ENCODE measurements around the gene ACOXL. TPM values are rescaled to one million over a fixed set of nuclear protein-coding genes. Genes with fewer than 3 reads are reported as not detected.
A peak's percentile ranks its signal among the peaks of the same experiment; 100 is the strongest.

The ACOXL gene
- total and polyA plus RNA-seq, 9 donors, result 0.08 to 0.56 (median 0.19) TPM

DNA sequence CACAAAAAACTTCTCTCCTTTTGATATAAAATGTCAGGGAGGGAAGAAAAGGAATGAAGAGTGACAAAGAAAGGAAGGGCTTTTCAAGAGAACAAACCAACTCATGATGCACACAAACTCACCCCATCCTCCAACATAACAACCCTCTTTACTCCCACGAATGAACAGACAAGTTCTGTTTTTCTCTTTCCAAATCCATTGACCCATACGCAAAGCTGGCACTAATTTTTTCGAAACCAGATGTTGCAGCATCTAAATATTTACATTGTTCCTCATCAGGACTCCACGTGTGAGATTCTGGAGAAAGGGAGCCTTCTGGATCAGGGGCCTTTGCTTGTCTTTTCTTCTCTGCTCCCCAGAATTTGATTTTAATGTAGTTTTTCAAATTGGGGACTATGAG lies 245.0 kb downstream of the ACOXL start:
- no peaks in the 10 kb centered on the region for H3K27me3 ChIP-seq (ENCODE audit: control insufficient read depth, insufficient read depth, low read length)
- H3K4me1 ChIP-seq (ENCODE audit: control insufficient read depth, insufficient read depth, low read length), result no peaks in the 10 kb centered on the region
- H3K4me3 ChIP-seq (ENCODE audit: low read length), result no peak overlapping the region
- 81% methylated on average over 2 of the region's 4 CpGs for WGBS (ENCODE audit: insufficient coverage)
- H3K27ac ChIP-seq (ENCODE audit: low read length), result no peak overlapping the region
- DNase-seq, result no peak
- no peaks in the 10 kb centered on the region for H3K36me3 ChIP-seq (ENCODE audit: control insufficient read depth, insufficient read depth, low read length)
- H3K9me3 ChIP-seq (replicated peaks; ENCODE audit: control insufficient read depth, low read depth, low read length), result no peaks in the 10 kb centered on the region

DNA sequence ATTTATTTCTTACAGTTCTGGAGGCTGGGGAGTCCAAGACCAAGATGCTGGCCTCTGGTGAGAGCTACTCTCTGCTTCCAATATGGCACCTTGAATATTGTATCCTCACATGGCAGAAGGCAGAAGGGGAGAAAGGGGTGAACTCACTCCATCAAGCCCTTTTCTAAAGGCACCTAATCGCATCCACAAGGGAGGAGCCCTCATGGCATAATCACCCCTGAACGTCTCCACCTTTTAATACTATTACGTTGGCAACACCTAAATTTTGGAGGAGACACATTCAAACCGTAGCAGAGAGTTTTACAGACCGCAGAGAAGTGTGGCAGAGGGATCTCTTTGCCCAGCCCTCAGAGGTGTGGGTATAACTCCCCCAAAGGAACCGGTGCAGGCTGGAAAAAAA lies 245.8 kb downstream of the ACOXL start:
- no peaks in the 10 kb centered on the region for H3K27me3 ChIP-seq (ENCODE audit: control insufficient read depth, insufficient read depth, low read length)
- DNase-seq, result no peak
- 80% methylated on average over 1 of the region's 6 CpGs for WGBS (ENCODE audit: insufficient coverage)
- no peaks in the 10 kb centered on the region for H3K4me1 ChIP-seq (ENCODE audit: control insufficient read depth, insufficient read depth, low read length)
- H3K9me3 ChIP-seq (replicated peaks; ENCODE audit: control insufficient read depth, low read depth, low read length), result no peaks in the 10 kb centered on the region
- H3K27ac ChIP-seq (ENCODE audit: low read length), result no peak overlapping the region
- no peak overlapping the region for H3K4me3 ChIP-seq (ENCODE audit: low read length)
- no peaks in the 10 kb centered on the region for H3K36me3 ChIP-seq (ENCODE audit: control insufficient read depth, insufficient read depth, low read length)

- H3K4me1 ChIP-seq (ENCODE audit: control insufficient read depth, insufficient read depth, low read length), result no peaks in the 10 kb centered on the region
- no peak overlapping the region for H3K4me3 ChIP-seq (ENCODE audit: low read length)
- WGBS (ENCODE audit: insufficient coverage), result 55% methylated on average over 8 of the region's 12 CpGs
- no peaks in the 10 kb centered on the region for H3K9me3 ChIP-seq (replicated peaks; ENCODE audit: control insufficient read depth, low read depth, low read length)
- DNase-seq, result peak; percentile 47
- no peaks in the 10 kb centered on the region for H3K27me3 ChIP-seq (ENCODE audit: control insufficient read depth, insufficient read depth, low read length)
- no peaks in the 10 kb centered on the region for H3K36me3 ChIP-seq (ENCODE audit: control insufficient read depth, insufficient read depth, low read length)
- no peak overlapping the region for H3K27ac ChIP-seq (ENCODE audit: low read length)
These were observed 246.5 kb downstream of the ACOXL start for GRCh38 chr2:110978756-110979470.

DNA sequence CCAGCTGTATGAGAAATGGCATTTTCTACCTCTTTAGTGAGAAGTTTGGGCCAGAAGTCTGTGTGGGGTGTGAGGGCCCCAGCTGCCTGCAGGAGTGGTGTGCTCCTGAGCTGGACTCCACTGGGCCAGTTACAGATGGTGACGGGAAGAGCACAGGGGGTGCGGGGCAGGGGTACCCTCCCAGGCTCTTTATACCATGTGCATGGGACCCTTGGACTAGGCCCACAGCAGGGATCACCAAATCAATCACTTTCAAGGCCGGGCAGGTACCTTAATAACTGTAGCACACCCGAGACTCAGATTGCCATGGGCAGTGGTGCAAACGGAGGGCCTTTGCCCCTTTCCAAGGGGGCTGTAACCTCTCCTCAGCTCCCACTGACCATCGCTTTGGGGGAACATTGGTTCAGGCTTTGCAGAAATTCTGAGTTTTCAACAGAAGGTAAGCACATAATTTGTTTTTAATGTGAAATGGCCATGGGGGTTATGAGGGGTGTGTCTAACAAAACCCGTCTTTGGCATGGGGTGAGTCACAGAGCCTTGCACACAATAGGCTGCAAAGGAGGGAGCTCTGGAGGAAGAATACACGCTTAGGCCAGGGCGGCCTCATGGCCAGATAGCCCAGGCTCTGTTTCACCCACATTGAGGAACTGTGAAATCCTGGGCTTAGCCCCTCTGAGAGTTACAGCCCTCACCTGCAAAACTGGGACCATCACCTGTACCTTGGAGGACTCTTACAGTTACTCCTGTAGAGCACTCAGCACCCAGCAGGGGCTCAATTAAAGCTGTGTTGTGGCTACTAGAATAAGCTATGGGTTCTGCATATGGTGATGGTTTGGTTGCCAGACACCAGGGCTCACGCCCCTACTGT lies 247.3 kb downstream of the ACOXL start:
- no peak for DNase-seq
- Histone ChIP-seq H3K27me3 (ENCODE audit: control insufficient read depth, insufficient read depth, low read length) (no peaks in the 10 kb centered on the region), H3K36me3 (ENCODE audit: control insufficient read depth, insufficient read depth, low read length) (no peaks in the 10 kb centered on the region), H3K27ac (ENCODE audit: low read length) (no peak overlapping the region), H3K4me1 (ENCODE audit: control insufficient read depth, insufficient read depth, low read length) (no peaks in the 10 kb centered on the region), H3K4me3 (ENCODE audit: low read length) (no peak overlapping the region), H3K9me3 (replicated peaks; ENCODE audit: control insufficient read depth, low read depth, low read length) (no peaks in the 10 kb centered on the region)
- 88% methylated on average over 6 of the region's 10 CpGs for WGBS (ENCODE audit: insufficient coverage)

DNA sequence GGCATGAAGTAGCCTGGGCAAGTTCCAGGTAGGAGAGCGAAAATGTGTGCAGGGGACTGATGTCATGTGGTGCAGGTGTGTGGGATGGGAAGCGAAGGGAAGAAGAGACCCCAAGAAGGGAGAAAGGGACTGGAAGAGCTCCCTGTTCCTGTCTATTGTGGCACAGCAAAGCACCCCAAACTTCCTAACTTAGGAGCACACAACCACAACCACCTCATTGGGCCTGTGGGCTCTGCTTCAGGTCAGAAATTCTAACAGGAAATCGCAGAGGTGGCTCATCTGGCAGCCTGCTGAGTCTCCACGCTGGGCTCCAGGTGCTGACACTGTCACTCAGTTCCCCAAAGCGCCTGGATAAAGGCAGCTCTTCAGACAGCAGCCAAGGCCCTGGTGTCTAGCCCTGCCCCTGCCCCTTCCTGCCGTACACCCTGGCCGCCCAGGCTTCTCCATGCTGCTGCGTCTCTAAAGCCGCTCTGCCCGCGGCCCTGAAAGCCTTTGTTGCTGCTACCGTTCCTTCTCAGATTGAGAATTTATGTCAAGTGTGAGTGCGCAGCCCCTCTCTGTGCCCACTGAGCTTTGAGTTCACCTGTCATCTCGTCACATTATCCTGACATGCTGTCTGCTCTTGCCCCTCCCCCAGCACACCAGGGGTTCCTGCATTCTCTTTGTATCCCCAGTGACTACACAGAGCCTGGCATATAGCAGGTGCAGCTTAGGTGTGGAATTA lies 248.1 kb downstream of the ACOXL start:
- 79% methylated on average over 12 of the region's 14 CpGs for WGBS (ENCODE audit: insufficient coverage)
- Histone ChIP-seq H3K27me3 (ENCODE audit: control insufficient read depth, insufficient read depth, low read length) (no peaks in the 10 kb centered on the region), H3K4me3 (ENCODE audit: low read length) (no peak overlapping the region), H3K4me1 (ENCODE audit: control insufficient read depth, insufficient read depth, low read length) (no peaks in the 10 kb centered on the region), H3K36me3 (ENCODE audit: control insufficient read depth, insufficient read depth, low read length) (no peaks in the 10 kb centered on the region), H3K9me3 (replicated peaks; ENCODE audit: control insufficient read depth, low read depth, low read length) (no peaks in the 10 kb centered on the region), H3K27ac (ENCODE audit: low read length) (no peak overlapping the region)
- DNase-seq, result no peak

DNA sequence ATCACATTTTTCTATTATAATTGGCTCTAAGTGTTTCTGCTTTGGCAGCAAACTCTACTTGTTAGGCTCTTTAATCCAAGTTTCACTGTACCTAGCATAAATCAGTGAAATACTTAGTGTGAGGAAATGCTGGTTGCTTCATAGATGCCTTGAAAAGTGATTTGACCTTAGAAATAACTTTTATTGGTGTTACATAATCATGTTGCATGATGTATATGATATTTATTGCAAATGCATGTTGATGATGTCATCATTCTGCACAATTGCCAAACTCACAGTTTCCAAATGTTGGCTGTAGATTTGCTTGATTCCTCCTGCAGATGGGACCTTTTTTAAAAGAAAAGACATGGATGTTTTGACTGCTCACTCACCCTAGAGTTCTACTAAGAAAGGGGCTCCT lies 250.8 kb downstream of the ACOXL start:
- Histone ChIP-seq H3K9me3 (replicated peaks; ENCODE audit: control insufficient read depth, low read depth, low read length) (no peaks in the 10 kb centered on the region), H3K4me1 (ENCODE audit: control insufficient read depth, insufficient read depth, low read length) (no peaks in the 10 kb centered on the region), H3K36me3 (ENCODE audit: control insufficient read depth, insufficient read depth, low read length) (no peaks in the 10 kb centered on the region), H3K4me3 (ENCODE audit: low read length) (no peak overlapping the region), H3K27me3 (ENCODE audit: control insufficient read depth, insufficient read depth, low read length) (no peaks in the 10 kb centered on the region), H3K27ac (ENCODE audit: low read length) (no peak overlapping the region)
- DNase-seq, result peak; percentile 88

- no peak for DNase-seq
- no peaks in the 10 kb centered on the region for H3K27me3 ChIP-seq (ENCODE audit: control insufficient read depth, insufficient read depth, low read length)
- H3K4me3 ChIP-seq (ENCODE audit: low read length), result no peak overlapping the region
- 59% methylated on average over 4 of the region's 8 CpGs for WGBS (ENCODE audit: insufficient coverage)
- no peak overlapping the region for H3K27ac ChIP-seq (ENCODE audit: low read length)
- no peaks in the 10 kb centered on the region for H3K4me1 ChIP-seq (ENCODE audit: control insufficient read depth, insufficient read depth, low read length)
- H3K36me3 ChIP-seq (ENCODE audit: control insufficient read depth, insufficient read depth, low read length), result no peaks in the 10 kb centered on the region
- no peaks in the 10 kb centered on the region for H3K9me3 ChIP-seq (replicated peaks; ENCODE audit: control insufficient read depth, low read depth, low read length)
These were observed 252.5 kb downstream of the ACOXL start for GRCh38 chr2:110984694-110985490.

DNA sequence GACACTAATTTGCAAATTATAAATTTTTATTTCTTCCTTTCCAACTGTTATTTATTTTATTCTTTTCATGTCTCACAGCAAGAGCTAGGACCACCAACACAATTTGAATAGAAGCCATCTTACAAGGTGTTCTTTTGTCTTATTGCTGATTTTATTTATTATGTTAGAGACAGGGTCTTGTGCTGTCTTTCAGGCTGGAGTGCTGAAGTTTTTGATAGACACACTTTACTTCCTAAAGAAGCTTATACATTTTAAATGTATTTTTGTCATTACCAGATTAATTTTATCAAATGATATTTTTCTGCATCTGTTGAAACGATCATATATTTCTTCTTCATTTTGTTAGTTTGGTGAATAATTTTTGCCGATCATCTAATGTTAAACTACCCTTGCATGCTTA lies 258.1 kb downstream of the ACOXL start:
- H3K9me3 ChIP-seq (replicated peaks; ENCODE audit: control insufficient read depth, low read depth, low read length), result no peaks in the 10 kb centered on the region
- WGBS (ENCODE audit: insufficient coverage), result no CpG with 5 or more reads among the region's 2 CpGs
- H3K4me1 ChIP-seq (ENCODE audit: control insufficient read depth, insufficient read depth, low read length), result peaks cover 7% of the 10 kb centered on the region
- no peak overlapping the region for H3K27ac ChIP-seq (ENCODE audit: low read length)
- DNase-seq, result no peak
- no peaks in the 10 kb centered on the region for H3K36me3 ChIP-seq (ENCODE audit: control insufficient read depth, insufficient read depth, low read length)
- H3K4me3 ChIP-seq (ENCODE audit: low read length), result no peak overlapping the region
- no peaks in the 10 kb centered on the region for H3K27me3 ChIP-seq (ENCODE audit: control insufficient read depth, insufficient read depth, low read length)

DNA sequence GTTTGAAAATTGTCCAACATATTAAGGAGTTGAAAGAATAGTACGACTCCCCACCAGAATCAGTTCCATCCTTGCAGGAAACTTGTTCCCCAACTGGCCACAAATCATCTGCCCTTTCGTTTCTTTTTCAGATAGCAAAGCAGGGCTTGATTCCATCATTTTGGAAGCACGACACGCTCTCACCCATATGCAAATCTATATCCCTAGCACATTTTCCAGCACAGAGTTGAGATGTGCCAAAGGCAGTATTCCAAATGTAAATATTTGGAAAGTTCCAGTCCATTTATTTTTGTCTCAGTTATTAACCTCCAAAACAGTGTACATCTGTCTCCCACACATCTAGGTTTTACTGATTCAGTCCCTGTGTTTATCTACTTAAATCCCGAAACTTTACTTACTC lies 259.5 kb downstream of the ACOXL start:
- Histone ChIP-seq H3K27me3 (ENCODE audit: control insufficient read depth, insufficient read depth, low read length) (no peaks in the 10 kb centered on the region), H3K4me1 (ENCODE audit: control insufficient read depth, insufficient read depth, low read length) (peaks cover 7% of the 10 kb centered on the region), H3K36me3 (ENCODE audit: control insufficient read depth, insufficient read depth, low read length) (no peaks in the 10 kb centered on the region), H3K9me3 (replicated peaks; ENCODE audit: control insufficient read depth, low read depth, low read length) (peaks cover 7% of the 10 kb centered on the region), H3K27ac (ENCODE audit: low read length) (peak overlapping the region; percentile 21), H3K4me3 (ENCODE audit: low read length) (no peak overlapping the region)
- WGBS (ENCODE audit: insufficient coverage), result 15% methylated on average over 2 of the region's 5 CpGs
- peak; percentile 94 for DNase-seq

Data from muscle of leg (tissue), 11 donors.